NCI-H774 (cell line): ENCODE results near the gene CYP2E1.
"Not testable (repeated sequence)": the region's sequence is repeated elsewhere in the genome, so short reads cannot be mapped to it uniquely, and the experiment has no call there.

ENCODE experiments used
- DNase-seq: peaks from one replicate; lab custom pipeline; 2025; lab: John Stamatoyannopoulos, UW

CYP2E1 gene

GRCh38 chr10:133572055-133572454, 44.9 kb downstream of the CYP2E1 start:
- DNase-seq: not testable (repeated sequence)

- not testable (repeated sequence) for DNase-seq
Measured at GRCh38 chr10:133573460-133573859, 46.3 kb downstream of the CYP2E1 start.

- not testable (repeated sequence) for DNase-seq
Measured at GRCh38 chr10:133577037-133577436, 49.9 kb downstream of the CYP2E1 start.
